AG09309 (cell line): ENCODE results near the gene UNG.

Experiments used
- DNase-seq: peaks from one replicate; pipeline ENCODE4 v3.0.0-alpha.2; 2010; ENCODE audit warnings: low read depth
- H3K4me3 ChIP-seq: 2 replicates; pipeline ENCODE4 v1.5.1; 2011; ENCODE audit warnings: mild to moderate bottlenecking, low read depth, low read length, moderate library complexity; ENCODE audit not compliant: control insufficient read depth
- CTCF ChIP-seq: IDR thresholded peaks from 2 replicates; pipeline ENCODE4 v1.5.1; 2011; ENCODE audit warnings: mild to moderate bottlenecking, low read depth, low read length, inconsistent platforms; ENCODE audit not compliant: insufficient read depth, control insufficient read depth; ENCODE audit errors: missing control alignments

Gene UNG

DNA sequence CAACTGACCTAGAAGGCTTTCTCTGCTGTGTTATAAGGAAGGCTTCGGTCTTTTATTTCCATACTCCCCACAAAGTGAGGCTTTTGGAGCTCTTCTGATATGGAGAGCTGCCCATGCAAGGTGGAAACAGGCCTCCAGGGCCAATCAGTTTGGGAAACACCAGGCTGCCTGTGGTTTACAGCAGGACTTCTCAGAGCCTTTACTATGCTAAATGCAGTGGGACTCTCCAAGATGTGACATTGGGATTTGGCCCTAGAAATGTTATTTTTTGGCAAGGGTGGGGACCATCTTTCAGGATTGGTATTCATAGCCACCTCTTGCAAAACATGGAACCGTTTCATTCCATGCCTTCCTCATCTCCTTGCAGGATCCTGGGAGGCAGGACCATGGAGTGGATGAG lies 22.7 kb downstream of the UNG start:
- no peak for TF ChIP-seq CTCF
- H3K4me3 ChIP-seq, result no peak overlapping the region
- DNase-seq, result no peak

DNA sequence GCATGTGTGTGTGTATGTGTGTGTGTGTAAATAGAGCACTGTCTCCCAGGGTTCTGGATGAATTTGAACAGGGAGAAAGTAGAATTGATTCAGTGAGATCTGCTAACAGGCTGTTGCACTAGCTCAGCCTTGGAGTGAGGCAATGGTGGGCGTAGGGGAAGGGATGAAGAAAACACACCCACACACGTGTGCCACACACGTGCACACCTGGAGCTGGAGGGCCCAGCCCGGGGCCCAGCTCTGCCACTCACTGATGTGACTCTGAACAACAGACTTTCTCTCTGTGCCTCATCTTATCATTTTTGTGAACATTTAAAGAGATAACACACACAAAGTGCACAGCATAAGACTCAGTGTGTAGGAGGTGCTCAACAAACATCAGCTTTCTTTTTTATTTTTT lies 23.2 kb downstream of the UNG start:
- no peak overlapping the region for H3K4me3 ChIP-seq
- DNase-seq, result no peak
- TF ChIP-seq CTCF, result no peak

- H3K4me3 ChIP-seq, result no peak overlapping the region
- no peak for DNase-seq
- no peak for TF ChIP-seq CTCF
These were observed 24.0 kb downstream of the UNG start for GRCh38 chr12:109121346-109121880.

GRCh38 chr12:109124878-109125648 lies 27.7 kb downstream of the UNG start:
- no peak for TF ChIP-seq CTCF
- DNase-seq, result no peak

DNA sequence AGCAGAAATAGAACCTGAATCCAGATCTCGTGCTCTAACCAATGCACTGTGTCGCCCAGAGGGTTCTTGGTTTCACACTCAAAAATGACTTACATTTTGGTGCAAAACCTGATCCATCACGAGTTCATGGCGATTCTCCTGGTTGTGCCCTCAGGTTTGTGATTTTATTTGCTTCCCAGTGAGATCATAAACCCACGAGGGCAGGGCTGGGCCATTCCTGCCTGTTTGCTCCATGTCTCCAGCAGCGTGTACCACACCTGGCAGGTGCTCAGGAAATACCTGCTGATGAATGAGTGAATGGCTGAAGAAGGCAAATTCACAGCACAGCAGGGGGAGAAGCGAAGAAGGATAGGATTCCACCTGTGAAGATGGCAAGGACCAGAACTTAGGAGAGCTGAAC lies 28.4 kb downstream of the UNG start:
- TF ChIP-seq CTCF, result no peak
- H3K4me3 ChIP-seq, result no peak overlapping the region
- DNase-seq, result no peak

More at GRCh38 chr12:109124878-109125648, 27.7 kb downstream of the UNG start:
- H3K4me3 ChIP-seq, result no peak overlapping the region

DNA sequence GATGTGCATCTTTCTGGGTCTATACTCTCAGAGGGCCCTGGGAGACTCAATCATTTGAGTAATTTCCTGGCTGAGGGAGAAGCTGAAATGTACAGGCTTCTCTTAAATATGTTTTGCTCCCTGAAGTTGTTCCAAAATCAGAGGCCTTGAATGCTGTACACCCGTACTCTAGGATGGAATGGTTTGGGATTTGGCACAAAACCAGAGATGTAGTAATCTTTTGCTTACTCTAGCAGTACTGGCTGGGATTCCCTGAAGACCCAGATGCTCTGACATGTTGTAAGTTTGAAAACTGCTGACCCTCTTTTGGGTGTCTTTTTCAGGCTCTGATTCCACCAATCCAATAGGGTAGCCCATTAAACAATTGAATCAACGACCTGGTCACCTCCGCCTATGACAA lies 29.4 kb downstream of the UNG start:
- H3K4me3 ChIP-seq, result no peak overlapping the region
- TF ChIP-seq CTCF, result no peak
- DNase-seq, result no peak
